Osteoblast (primary cell): Measurements from ENCODE around the gene LIN7B. TPM values are rescaled to one million over a fixed set of nuclear protein-coding genes. Genes with fewer than 3 reads are reported as not detected.
A peak's percentile ranks its signal among the peaks of the same experiment; 100 is the strongest.

ENCODE experiments used
- DNase-seq: peaks from one replicate; pipeline ENCODE4 v3.0.0; 2011; ENCODE audit warnings: low spot score, mixed read lengths; ENCODE audit not compliant: insufficient read length; ENCODE audit errors: missing footprints
- H2AFZ ChIP-seq: 2 replicates; pipeline ENCODE4 v1.6.0; 2011; ENCODE audit warnings: mild to moderate bottlenecking, low read length
- H3K27ac ChIP-seq: 2 replicates; pipeline ENCODE4 v1.5.1; 2011; ENCODE audit warnings: mild to moderate bottlenecking, low read depth, low read length, moderate library complexity
- H3K27me3 ChIP-seq: 2 replicates; pipeline ENCODE4 v1.6.0; 2012; ENCODE audit warnings: mild to moderate bottlenecking, control low read depth, inconsistent platforms, low read length, moderate library complexity; ENCODE audit not compliant: insufficient read depth
- H3K36me3 ChIP-seq: 2 replicates; pipeline ENCODE4 v1.5.1; 2011; ENCODE audit warnings: mild to moderate bottlenecking, low read length, control low read depth, moderate library complexity; ENCODE audit not compliant: insufficient read depth
- H3K4me1 ChIP-seq: 2 replicates; pipeline ENCODE4 v1.5.1; 2011; ENCODE audit warnings: mild to moderate bottlenecking, low read length, control low read depth, moderate library complexity; ENCODE audit not compliant: insufficient read depth
- H3K4me2 ChIP-seq: 2 replicates; pipeline ENCODE4 v1.6.0; 2011; ENCODE audit warnings: mild to moderate bottlenecking, low read length; ENCODE audit not compliant: insufficient read depth
- H3K4me3 ChIP-seq: fragments of 200-600 bp; sonication (generic); 3 replicates; pipeline ENCODE4 v1.5.1; 2012; ENCODE audit warnings: mild to moderate bottlenecking, low read length, inconsistent platforms; ENCODE audit not compliant: insufficient read depth
- H3K79me2 ChIP-seq: 2 replicates; pipeline ENCODE4 v1.6.0; 2012; ENCODE audit warnings: mild to moderate bottlenecking, low read length, control low read depth, inconsistent platforms; ENCODE audit not compliant: insufficient read depth
- H3K9me3 ChIP-seq: 2 replicates; pipeline ENCODE4 v1.5.1; 2011; ENCODE audit warnings: low read depth, low read length, control low read depth
- H4K20me1 ChIP-seq: 2 replicates; pipeline ENCODE4 v1.6.0; 2012; ENCODE audit warnings: mild to moderate bottlenecking, low read length, control low read depth; ENCODE audit not compliant: insufficient read depth
- CTCF ChIP-seq: IDR thresholded peaks from 2 replicates; pipeline ENCODE4 v1.5.1; 2011; ENCODE audit warnings: mild to moderate bottlenecking, low read depth, low read length, moderate library complexity; ENCODE audit errors: extremely low read depth
- total RNA-seq: library from RNA; depleted of rRNA; stranded (reverse); fragments of >200 nt; gene quantifications from 2 replicates; pipeline ENCODE4 v1.2.3, GENCODE V29; 2012

Gene LIN7B
- total RNA-seq, 1 donor, result 6.2 TPM

- H3K27me3 ChIP-seq, result no peaks in the 10 kb centered on the region
- no peak overlapping the region for H2AFZ ChIP-seq
- H3K27ac ChIP-seq, result no peak overlapping the region
- TF ChIP-seq CTCF, result no peak
- H3K4me3 ChIP-seq, result no peak overlapping the region
- peaks cover 14% of the 10 kb centered on the region for H3K4me1 ChIP-seq
- no peak overlapping the region for H3K4me2 ChIP-seq
- peaks cover 37% of the 10 kb centered on the region for H4K20me1 ChIP-seq
- H3K36me3 ChIP-seq, result peaks cover 63% of the 10 kb centered on the region
- H3K79me2 ChIP-seq, result peaks cover 21% of the 10 kb centered on the region
- DNase-seq, result peak; percentile 3
- no peaks in the 10 kb centered on the region for H3K9me3 ChIP-seq
Measured at GRCh38 chr19:49107625-49108459, 6.3 kb upstream of the LIN7B start.

- TF ChIP-seq CTCF, result no peak
- no peak overlapping the region for H2AFZ ChIP-seq
- H3K4me3 ChIP-seq, result no peak overlapping the region
- peaks cover 37% of the 10 kb centered on the region for H4K20me1 ChIP-seq
- no peak for DNase-seq
- H3K9me3 ChIP-seq, result no peaks in the 10 kb centered on the region
- H3K4me1 ChIP-seq, result peaks cover 19% of the 10 kb centered on the region
- no peak overlapping the region for H3K4me2 ChIP-seq
- peaks cover 57% of the 10 kb centered on the region for H3K36me3 ChIP-seq
- H3K27me3 ChIP-seq, result no peaks in the 10 kb centered on the region
- H3K27ac ChIP-seq, result no peak overlapping the region
- H3K79me2 ChIP-seq, result peaks cover 18% of the 10 kb centered on the region
Measured at GRCh38 chr19:49109051-49109450, 5.1 kb upstream of the LIN7B start.

GRCh38 chr19:49109569-49110233 is 4.5 kb upstream of the LIN7B start:
- H3K4me3 ChIP-seq, result no peak overlapping the region
- H3K79me2 ChIP-seq, result peaks cover 15% of the 10 kb centered on the region
- H2AFZ ChIP-seq, result no peak overlapping the region
- peaks cover 19% of the 10 kb centered on the region for H3K4me1 ChIP-seq
- no peaks in the 10 kb centered on the region for H3K9me3 ChIP-seq
- no peaks in the 10 kb centered on the region for H3K27me3 ChIP-seq
- H3K36me3 ChIP-seq, result peaks cover 52% of the 10 kb centered on the region
- peaks cover 37% of the 10 kb centered on the region for H4K20me1 ChIP-seq
- TF ChIP-seq CTCF, result no peak
- peak overlapping the region; percentile 54 for H3K27ac ChIP-seq
- no peak overlapping the region for H3K4me2 ChIP-seq
- peak; percentile 75 for DNase-seq

- H3K27ac ChIP-seq, result peak overlapping the region; percentile 54
- DNase-seq, result peak; percentile 90
- no peaks in the 10 kb centered on the region for H3K27me3 ChIP-seq
- no peak overlapping the region for H2AFZ ChIP-seq
- no peak overlapping the region for H3K4me2 ChIP-seq
- no peak for TF ChIP-seq CTCF
- peaks cover 44% of the 10 kb centered on the region for H3K36me3 ChIP-seq
- no peak overlapping the region for H3K4me3 ChIP-seq
- H4K20me1 ChIP-seq, result peaks cover 36% of the 10 kb centered on the region
- H3K79me2 ChIP-seq, result peaks cover 15% of the 10 kb centered on the region
- H3K9me3 ChIP-seq, result no peaks in the 10 kb centered on the region
- peaks cover 19% of the 10 kb centered on the region for H3K4me1 ChIP-seq
Measured at GRCh38 chr19:49110567-49110966, 3.6 kb upstream of the LIN7B start.
